NT2/D1 (cell line): ENCODE results near the gene NAA15.

Experiments used
- DNase-seq: peaks from one replicate; pipeline ENCODE4 v3.0.0-alpha.2; 2011; ENCODE audit warnings: low read depth, low spot score
- H3K27me3 ChIP-seq: 2 replicates; pipeline ENCODE4 v1.6.0; 2011; ENCODE audit warnings: mild to moderate bottlenecking; ENCODE audit not compliant: insufficient read length, insufficient read depth
- H3K36me3 ChIP-seq: 2 replicates; pipeline ENCODE4 v1.6.1; 2011; ENCODE audit warnings: mild to moderate bottlenecking, low read length, mixed read lengths; ENCODE audit not compliant: insufficient read depth, insufficient read length
- H3K4me1 ChIP-seq: 2 replicates; pipeline ENCODE4 v1.5.1; 2011; ENCODE audit not compliant: insufficient read depth, insufficient read length
- H3K4me3 ChIP-seq: 2 replicates; pipeline ENCODE4 v1.5.1; 2011; ENCODE audit warnings: low read depth; ENCODE audit not compliant: insufficient read length
- H3K9ac ChIP-seq: 2 replicates; pipeline ENCODE4 v1.6.0; 2011; ENCODE audit warnings: low read depth; ENCODE audit not compliant: insufficient read length
- H3K9me3 ChIP-seq: 2 replicates; pipeline ENCODE4 v1.5.1; 2011; ENCODE audit warnings: mild to moderate bottlenecking, low read length; ENCODE audit not compliant: insufficient read depth
- SUZ12 ChIP-seq: IDR thresholded peaks from 2 replicates; pipeline ENCODE4 v1.6.1; 2011; ENCODE audit not compliant: insufficient read length, insufficient read depth; ENCODE audit errors: extremely low read depth
- YY1 ChIP-seq: IDR thresholded peaks from 2 replicates; pipeline ENCODE4 v1.6.1; 2011; ENCODE audit not compliant: insufficient read length, insufficient read depth
- ZNF274 ChIP-seq: IDR thresholded peaks from 2 replicates; pipeline ENCODE4 v1.6.1; 2011; ENCODE audit warnings: mild to moderate bottlenecking, low read depth, low read length

NAA15 gene

GRCh38 chr4:139453041-139453370 lies 151.7 kb downstream of the NAA15 start:
- Histone ChIP-seq H3K9me3 (no peaks in the 10 kb centered on the region), H3K27me3 (no peaks in the 10 kb centered on the region), H3K9ac (peak overlapping the region; percentile 90), H3K4me1 (no peaks in the 10 kb centered on the region), H3K4me3 (peak overlapping the region; percentile 88), H3K36me3 (peaks cover 3% of the 10 kb centered on the region)
- DNase-seq, result no peak
- no peak for TF ChIP-seq SUZ12
- no peak for TF ChIP-seq ZNF274
- no peak for TF ChIP-seq YY1

GRCh38 chr4:139453371-139454110 lies 152.2 kb downstream of the NAA15 start:
- Histone ChIP-seq H3K9me3 (no peaks in the 10 kb centered on the region), H3K27me3 (no peaks in the 10 kb centered on the region), H3K9ac (peak overlapping the region; percentile 90), H3K36me3 (peaks cover 3% of the 10 kb centered on the region), H3K4me3 (peak overlapping the region; percentile 88), H3K4me1 (no peaks in the 10 kb centered on the region)
- TF ChIP-seq YY1 (no peak), ZNF274 (no peak), SUZ12 (no peak)
- DNase-seq, result peak; percentile 89

DNA sequence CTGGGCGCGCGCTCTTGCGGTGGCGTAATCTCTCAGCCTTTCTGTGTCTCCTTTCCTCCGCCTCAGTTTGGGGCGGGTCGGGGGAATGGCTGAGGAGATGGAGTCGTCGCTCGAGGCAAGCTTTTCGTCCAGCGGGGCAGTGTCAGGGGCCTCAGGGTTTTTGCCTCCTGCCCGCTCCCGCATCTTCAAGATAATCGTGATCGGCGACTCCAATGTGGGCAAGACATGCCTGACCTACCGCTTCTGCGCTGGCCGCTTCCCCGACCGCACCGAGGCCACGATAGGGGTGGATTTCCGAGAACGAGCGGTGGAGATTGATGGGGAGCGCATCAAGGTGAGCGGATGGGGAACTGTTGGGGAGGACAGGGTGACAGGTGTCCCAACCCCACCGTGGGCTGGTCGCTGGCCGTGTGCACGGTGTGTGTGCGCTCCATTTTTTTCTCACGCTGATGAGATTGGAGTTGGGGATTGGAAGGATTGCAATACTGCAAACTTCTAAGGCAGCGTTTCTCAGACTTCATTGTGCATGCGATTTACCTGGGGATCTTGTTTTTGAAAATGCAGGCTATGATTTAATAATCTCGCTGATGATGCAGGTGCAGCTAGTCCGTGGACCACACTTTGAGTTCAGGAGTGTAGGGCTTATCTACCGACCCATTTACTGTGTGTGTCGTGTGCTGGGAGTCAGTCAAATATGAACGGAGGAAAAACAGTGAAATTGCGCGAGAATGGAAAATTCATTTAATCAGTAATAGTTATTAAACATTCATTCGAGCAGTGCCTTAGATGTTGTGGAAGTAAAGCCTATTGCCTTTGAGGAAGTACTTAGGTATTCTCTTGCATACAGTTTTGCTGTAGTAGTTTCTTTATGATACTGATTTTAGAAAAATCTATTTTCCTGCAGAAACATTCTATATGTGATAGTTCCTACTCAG lies 153.1 kb downstream of the NAA15 start, which contains the start of gene RAB33B:
Gene RAB33B, plus strand, starts transcription at position 11 of the 935 bp plus-strand sequence. Its CDS starts 75 bp downstream, at position 86.
- Histone ChIP-seq H3K9me3 (no peaks in the 10 kb centered on the region), H3K4me1 (no peaks in the 10 kb centered on the region), H3K9ac (peak within 1 kb of the TSS; percentile 94), H3K36me3 (peaks cover 2% of the 10 kb centered on the region), H3K4me3 (peak within 1 kb of the TSS; percentile 88), H3K27me3 (no peaks in the 10 kb centered on the region)
- no peak for TF ChIP-seq ZNF274
- no peak for DNase-seq

- Histone ChIP-seq H3K27me3 (no peaks in the 10 kb centered on the region), H3K9me3 (no peaks in the 10 kb centered on the region), H3K4me3 (peak overlapping the region; percentile 88), H3K36me3 (no peaks in the 10 kb centered on the region), H3K9ac (peak overlapping the region; percentile 94), H3K4me1 (no peaks in the 10 kb centered on the region)
- DNase-seq, result no peak
- TF ChIP-seq ZNF274 (no peak), YY1 (no peak), SUZ12 (no peak)
These were observed 153.8 kb downstream of the NAA15 start for GRCh38 chr4:139455126-139455538.

DNA sequence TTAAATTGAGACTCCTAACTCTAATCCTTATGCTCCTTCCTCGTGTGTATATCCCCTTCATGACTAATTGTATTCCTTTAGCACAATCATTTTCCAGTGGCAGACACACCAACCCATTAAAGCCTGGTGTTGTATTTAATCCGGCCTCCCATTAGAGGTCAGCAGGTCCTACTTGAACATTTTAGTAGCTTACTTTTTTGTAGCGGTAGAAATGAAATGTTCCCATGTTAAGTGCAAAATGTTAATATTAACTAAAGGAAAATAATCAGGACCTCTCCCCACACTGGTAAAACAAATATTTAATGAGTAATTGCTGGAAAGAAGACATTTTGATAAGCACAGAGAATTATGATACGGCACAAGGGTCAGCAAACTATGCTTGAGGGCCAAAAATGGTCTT lies 156.0 kb downstream of the NAA15 start:
- Histone ChIP-seq H3K27me3 (no peaks in the 10 kb centered on the region), H3K4me3 (no peak overlapping the region), H3K36me3 (no peaks in the 10 kb centered on the region), H3K9me3 (no peaks in the 10 kb centered on the region), H3K9ac (no peak overlapping the region), H3K4me1 (no peaks in the 10 kb centered on the region)
- TF ChIP-seq ZNF274 (no peak), SUZ12 (no peak), YY1 (no peak)
- no peak for DNase-seq

GRCh38 chr4:139458543-139458942 lies 157.2 kb downstream of the NAA15 start:
- TF ChIP-seq ZNF274 (no peak), SUZ12 (no peak), YY1 (no peak)
- H3K4me1 ChIP-seq, result no peaks in the 10 kb centered on the region
- no peaks in the 10 kb centered on the region for H3K36me3 ChIP-seq
- no peak for DNase-seq
- H3K27me3 ChIP-seq, result no peaks in the 10 kb centered on the region
- H3K9me3 ChIP-seq, result no peaks in the 10 kb centered on the region
- H3K9ac ChIP-seq, result no peak overlapping the region
- H3K4me3 ChIP-seq, result no peak overlapping the region

DNA sequence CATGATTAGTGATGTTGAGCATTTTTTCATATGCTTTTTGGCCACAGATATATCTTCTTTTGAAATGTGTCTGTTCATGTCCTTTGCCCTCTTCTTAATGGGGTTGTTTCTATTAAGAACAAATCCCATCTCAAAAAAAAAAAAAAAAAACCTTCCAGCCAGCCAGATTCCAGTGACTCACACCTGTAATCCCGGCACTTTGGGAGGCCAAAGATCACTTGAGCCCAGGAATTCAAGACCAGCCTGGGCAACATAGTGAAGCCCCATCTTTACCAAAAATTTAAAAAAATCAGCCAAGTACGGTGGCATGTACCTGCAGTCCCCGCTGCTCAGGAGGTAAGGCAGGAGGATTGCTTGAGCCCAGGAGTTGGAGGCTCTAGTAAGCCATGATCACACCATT lies 157.7 kb downstream of the NAA15 start:
- H3K9me3 ChIP-seq, result no peaks in the 10 kb centered on the region
- H3K4me3 ChIP-seq, result no peak overlapping the region
- H3K36me3 ChIP-seq, result no peaks in the 10 kb centered on the region
- no peak overlapping the region for H3K9ac ChIP-seq
- no peaks in the 10 kb centered on the region for H3K4me1 ChIP-seq
- TF ChIP-seq SUZ12 (no peak), ZNF274 (no peak), YY1 (no peak)
- DNase-seq, result no peak
- H3K27me3 ChIP-seq, result no peaks in the 10 kb centered on the region
